Activated CD4-positive, alpha-beta T cell treated with anti-CD3 and anti-CD28 coated beads, Interleukin-2, amount 50 U/mL, for 16 hours (primary cell): ENCODE measurements around the gene CCDC138.

Experiments used
- DNase-seq: peaks from one replicate; pipeline ENCODE4 v3.0.0-alpha.2; 2020

CCDC138 gene

DNA sequence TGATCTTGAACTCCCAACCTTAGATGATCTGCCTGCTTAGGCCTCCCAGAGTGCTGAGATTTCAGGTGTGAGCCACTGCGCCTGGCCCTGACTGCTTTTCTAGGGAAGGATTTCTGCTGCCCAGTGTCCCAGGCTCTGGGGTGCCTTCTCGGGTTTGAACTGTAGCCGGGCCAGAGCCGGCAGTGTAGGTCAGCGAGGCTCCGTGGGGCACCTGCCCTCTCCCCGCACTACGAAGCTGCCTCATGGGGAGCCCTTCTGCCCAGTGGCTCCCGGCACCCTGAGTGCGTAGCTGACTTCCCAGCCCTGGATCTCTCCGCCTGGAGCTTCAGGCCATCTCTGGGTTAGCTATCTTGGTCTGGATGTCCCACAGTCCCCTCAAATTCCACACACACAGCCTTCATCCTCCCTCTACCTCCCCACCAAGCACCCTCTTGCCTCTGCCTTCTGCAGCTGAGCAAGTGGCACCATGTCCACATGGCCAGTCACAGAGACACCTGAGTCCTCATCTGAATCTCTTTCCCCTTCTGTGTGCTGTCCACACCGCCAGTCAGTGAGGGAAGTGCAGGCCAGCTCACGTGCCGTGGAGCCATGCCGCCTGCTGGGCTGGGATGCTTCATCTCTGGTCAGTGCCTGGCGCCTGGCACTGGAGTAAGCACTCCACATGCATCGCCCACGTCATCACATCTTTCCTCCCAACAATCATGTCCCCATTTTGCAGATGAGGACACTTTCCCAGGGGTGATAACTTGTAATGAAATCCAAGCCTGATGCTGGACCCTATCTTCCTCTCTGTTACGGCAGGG is 133.2 kb downstream of the CCDC138 start:
- no peak for DNase-seq

DNA sequence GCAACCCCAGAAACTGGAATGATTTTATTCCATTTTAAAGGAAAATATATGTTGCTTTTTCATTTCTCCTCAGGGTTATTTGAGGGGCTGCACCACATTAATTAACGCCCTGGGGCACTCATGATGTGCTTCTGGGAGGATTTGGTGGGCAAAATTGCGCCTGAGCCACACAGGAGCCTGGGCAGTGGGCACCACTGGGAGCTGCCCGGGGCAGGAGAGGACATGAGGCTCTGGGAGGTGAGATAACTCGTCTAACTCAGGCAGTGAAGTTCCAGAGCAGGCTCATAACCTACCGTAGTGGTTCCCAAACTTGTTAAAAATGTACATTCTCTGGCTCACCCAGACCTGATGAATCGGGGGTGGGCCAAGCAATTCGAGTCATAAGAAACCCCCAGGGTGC is 134.1 kb downstream of the CCDC138 start:
- DNase-seq, result no peak

DNA sequence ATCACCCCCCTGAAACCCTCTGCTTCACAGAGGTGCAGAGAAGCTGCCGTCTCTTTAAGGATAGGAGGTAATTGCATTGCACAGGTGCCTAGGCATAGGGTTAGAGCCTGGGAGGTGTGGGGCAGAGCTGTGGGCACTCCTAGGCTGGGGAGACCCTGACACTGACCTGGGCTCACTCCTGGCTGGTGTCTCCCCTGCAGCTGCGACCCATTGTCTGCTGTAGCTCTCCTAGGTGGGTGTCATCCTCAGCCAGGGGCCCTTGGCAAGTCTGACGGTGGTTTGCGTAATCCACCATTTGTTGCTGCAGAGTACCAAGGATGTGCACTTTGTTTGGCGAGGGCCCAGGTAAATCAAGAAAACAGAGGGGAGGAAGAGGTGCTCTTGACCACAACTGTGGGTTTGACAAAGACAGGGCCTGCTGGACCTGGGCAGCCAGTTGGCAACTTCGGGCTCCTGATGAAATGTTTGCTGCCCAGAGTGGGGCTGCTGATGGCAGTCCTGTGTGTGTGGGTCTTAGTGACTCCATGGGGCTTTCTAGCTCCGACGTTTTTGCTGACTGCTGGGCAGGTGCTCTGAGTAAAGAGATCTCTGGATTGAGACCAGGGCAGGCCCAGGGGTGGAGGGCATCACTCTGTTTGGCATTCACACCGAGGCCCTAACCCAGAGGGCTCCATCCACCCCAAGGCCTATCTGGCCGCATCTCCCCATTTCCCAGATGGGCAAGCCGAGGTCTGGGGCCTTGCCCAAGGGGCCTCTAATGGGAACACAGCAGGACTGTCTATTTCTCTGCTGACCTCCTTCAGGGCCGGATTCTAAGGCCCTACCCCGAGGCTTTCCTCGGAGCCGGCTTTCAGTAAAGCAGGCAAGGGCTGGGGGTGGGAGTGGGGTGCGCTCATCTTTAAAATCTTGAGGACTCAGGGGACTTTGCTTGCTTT is 134.8 kb downstream of the CCDC138 start:
- no peak for DNase-seq

DNA sequence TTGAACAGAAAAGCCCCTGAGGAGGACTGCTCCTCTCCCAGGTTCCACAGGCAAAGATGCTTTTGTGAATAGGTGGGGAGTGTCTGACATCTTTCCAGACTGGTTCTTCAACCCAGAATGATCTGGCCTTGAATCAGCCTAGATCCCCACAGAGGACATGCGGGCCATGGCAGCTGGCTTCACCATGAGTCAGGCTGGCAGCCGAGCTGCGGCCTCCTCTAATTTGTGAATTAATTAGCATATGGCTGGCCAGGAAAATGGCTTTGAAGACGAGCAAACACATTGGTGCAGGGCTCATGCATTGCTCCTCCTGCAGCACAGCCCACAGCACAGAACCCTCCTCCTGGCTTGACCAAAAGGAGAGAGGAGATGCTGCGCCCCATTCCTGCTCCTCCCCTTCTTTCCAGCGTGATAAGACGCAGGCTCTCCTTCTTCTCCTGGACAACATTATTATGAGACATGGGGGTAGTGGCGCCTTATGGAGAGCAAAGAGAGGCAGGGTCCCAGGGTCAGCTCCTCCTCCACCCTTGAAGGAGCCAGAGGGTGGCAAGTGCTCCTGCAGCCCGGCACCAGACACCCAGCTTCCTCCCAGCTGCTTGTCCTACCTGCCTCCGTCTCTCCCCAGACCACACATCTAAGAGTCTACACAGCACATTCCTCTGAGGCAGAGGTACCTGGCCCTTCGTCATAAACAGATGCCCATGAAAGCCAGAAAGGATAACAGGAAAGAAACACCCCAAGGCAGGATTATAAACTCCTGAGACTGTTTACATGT is 135.8 kb downstream of the CCDC138 start:
- DNase-seq, result no peak

DNA sequence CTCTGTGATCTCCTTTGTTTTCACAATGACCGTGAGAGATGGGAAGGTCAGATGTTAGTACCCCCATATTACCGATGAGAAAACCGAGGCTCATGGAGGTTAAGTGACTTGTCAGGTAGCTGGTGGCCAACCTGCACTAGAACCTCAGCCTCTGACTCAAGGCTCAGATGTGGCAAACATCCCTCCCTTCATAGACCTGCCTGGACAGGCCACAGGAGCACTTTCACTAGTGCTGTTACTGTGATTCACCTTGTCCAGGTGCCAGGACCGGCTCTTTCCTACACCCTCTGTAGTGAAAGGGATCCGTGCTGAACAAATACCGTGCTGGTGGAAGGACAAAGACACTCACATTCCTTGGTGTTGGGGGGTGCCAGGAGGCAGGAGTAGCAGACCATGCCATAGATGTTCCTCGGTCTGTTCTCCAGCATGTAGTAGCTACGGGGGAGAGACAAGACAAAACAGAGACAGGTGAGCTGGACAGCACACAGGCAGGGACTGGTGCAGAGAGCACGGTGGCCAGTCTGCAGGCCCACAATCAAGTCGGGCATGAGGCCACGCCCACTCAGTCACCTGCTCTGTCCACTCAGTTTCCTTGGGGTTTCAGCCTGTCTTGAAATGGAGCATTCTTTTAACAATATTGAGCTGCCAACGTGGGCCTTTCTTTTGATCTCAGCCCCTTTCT is 136.6 kb downstream of the CCDC138 start:
- no peak for DNase-seq

DNA sequence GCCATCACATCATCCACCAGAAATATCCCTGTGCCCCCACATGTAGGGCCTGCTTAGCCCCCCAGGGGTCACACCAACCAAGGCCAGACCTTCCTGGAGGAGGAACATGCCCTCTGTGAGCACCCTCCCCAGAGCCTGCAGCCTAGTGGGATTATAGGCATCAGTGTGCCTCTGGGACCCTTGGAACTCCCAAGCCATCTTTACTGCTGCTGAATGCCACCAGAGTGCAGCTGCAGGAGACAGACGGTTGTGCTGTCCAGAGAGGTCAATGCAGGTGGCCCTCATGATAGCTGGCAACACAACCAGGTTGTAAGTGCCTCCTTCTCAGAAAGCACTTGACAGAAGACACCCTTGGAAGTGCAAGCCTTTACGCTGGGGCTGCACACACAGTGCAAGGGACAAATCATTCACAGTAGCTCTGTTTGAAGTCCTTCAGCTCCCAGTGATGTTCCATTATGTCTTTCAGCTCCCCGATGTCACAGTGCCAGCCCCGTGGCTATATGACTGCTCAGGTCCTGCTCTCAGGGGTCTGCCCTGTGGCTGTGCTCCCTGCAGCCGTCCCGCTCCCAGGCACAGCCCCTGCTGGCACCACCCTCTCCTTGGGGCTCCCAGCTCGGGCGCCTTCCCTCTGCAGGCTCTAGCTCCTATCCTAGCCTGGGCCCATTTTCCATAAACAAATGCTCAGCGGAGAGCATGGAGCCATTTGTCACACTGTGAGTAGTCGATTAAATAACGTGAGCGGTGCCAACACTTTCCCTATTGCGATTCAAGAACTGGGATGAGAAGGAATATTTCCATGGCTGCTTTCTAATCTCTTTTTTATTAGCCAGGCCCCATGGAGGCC is 137.4 kb downstream of the CCDC138 start:
- no peak for DNase-seq

DNA sequence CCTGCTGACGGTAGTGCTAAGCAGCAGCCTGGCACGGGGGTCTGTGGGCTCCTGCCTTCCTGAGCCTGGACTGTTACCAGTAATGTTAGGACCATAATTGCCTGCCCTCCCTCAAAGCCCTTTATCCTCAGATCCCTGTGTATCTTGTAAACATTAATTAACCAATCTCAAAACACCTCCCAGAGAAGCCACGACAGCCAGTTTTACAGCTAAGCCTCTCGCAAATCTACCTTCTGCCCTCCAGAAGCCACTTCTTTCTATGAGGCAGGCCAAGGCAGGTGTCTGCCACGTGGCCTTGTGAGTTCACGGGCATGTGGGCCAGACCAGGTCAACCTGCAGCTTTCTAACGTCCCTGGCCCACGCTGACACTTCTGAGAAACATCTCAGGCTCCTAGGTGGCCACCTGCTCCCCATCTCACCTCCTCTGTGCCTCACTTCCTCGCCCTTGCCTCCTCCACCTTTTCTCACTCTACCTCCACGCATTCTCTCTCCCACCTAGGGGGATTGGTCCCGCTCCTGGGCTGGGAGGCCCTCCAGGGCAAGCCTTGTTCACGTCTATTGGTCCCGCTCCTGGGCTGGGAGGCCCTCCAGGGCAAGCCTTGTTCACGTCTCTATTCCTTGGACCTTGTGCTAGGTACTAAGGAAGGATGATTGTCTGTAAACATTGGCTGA is 138.1 kb downstream of the CCDC138 start:
- no peak for DNase-seq

DNA sequence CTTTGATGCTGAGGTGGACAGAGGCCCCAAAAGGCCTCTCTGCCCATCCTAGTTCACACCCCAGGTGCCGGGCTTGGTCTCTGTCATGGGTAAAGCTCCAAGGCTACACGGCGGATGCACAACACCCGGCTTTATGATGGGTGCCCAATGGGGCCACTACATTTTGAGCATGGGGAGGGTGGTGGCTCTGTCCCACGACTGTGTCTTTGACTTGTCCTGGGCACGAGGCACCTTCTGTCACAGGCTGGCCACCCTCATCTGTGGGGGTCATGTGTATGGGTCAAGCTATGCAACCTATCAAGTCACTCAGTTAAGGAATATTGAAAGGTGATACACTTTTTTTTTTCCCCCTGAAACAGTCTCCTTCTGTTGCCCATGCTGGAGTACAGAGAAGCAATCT is 138.7 kb downstream of the CCDC138 start:
- no peak for DNase-seq

DNA sequence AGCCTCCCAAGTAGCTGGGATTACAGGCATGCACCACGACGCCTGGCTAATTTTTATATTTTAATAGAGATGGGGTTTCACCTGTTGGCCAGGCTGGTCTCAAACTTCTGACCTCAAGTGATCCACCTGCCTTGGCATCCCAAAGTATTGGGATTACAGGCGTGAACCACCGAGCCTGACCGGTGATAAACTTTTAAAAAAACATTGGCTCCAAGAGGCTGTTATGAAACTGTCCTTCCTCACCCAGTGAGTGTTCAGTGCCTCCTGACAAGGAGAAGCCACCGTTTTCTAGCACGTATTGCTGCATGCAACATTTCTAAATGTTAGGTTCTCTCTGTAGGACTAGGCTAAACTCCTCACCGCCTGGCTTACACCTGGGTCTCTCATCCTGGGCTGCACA is 139.2 kb downstream of the CCDC138 start:
- DNase-seq, result no peak
